Measurements from ENCODE around the gene RNF31. TPM values are rescaled to one million over a fixed set of nuclear protein-coding genes. Genes with fewer than 3 reads are reported as not detected.

The RNF31 gene
- total and polyA plus RNA-seq, 2 of the 13 experiments (the other 11 are each of a cell fraction or from before 2014, with no cell fraction given) = 48.2 to 86.8 TPM

- TF ChIP-seq RARA (CRISPR knock-in tag; IDR thresholded peaks at IDR 0.05) = no peak
- TF ChIP-seq, protein P1, sequence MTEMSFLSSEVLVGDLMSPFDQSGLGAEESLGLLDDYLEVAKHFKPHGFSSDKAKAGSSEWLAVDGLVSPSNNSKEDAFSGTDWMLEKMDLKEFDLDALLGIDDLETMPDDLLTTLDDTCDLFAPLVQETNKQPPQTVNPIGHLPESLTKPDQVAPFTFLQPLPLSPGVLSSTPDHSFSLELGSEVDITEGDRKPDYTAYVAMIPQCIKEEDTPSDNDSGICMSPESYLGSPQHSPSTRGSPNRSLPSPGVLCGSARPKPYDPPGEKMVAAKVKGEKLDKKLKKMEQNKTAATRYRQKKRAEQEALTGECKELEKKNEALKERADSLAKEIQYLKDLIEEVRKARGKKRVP (CRISPR knock-in tag; IDR thresholded peaks at IDR 0.05) = no peak
- 0 out of 2 replicates have a peak, but pooled peaks have one; percentile 24 for TF ChIP-seq CREB1 (IDR thresholded peaks at IDR 0.05)
- no peak for TF ChIP-seq CREB1 (CRISPR knock-in tag; IDR thresholded peaks at IDR 0.05)
- no peak for TF ChIP-seq ZFX (CRISPR knock-in tag; IDR thresholded peaks at IDR 0.05; ENCODE audit: low read depth)
- no peak for TF ChIP-seq GMEB1 (CRISPR knock-in tag; IDR thresholded peaks at IDR 0.05; ENCODE audit: borderline replicate concordance)
- peak; percentile 32; the same call in 1 of the 2 replicates for TF ChIP-seq NCOA1 (CRISPR knock-in tag; IDR thresholded peaks at IDR 0.05)
- TF ChIP-seq IRX3 (CRISPR knock-in tag; IDR thresholded peaks at IDR 0.05; ENCODE audit: borderline replicate concordance, low read depth) = no peak
- TF ChIP-seq SOX6 (IDR thresholded peaks at IDR 0.05) = no peak
- TF ChIP-seq SOX6 (CRISPR knock-in tag; IDR thresholded peaks at IDR 0.05) = no peak
- TF ChIP-seq ZNF446 (CRISPR knock-in tag; IDR thresholded peaks at IDR 0.05) = peak; percentile 23; the same call in 1 of the 2 replicates
- 0 out of 2 replicates have a peak, but pooled peaks have one; percentile 22 for TF ChIP-seq HES4 (CRISPR knock-in tag; IDR thresholded peaks at IDR 0.05; ENCODE audit: borderline replicate concordance)
- no peak for TF ChIP-seq ZFP41 (CRISPR knock-in tag; IDR thresholded peaks at IDR 0.05; ENCODE audit: borderline replicate concordance)
- no peak for TF ChIP-seq HCFC1 (IDR thresholded peaks at IDR 0.05; ENCODE audit: low read depth, low read length)
- no peak for TF ChIP-seq CREM (IDR thresholded peaks at IDR 0.05)
- no peak for TF ChIP-seq CREM (CRISPR knock-in tag; IDR thresholded peaks at IDR 0.05)
- TF ChIP-seq, protein P2, sequence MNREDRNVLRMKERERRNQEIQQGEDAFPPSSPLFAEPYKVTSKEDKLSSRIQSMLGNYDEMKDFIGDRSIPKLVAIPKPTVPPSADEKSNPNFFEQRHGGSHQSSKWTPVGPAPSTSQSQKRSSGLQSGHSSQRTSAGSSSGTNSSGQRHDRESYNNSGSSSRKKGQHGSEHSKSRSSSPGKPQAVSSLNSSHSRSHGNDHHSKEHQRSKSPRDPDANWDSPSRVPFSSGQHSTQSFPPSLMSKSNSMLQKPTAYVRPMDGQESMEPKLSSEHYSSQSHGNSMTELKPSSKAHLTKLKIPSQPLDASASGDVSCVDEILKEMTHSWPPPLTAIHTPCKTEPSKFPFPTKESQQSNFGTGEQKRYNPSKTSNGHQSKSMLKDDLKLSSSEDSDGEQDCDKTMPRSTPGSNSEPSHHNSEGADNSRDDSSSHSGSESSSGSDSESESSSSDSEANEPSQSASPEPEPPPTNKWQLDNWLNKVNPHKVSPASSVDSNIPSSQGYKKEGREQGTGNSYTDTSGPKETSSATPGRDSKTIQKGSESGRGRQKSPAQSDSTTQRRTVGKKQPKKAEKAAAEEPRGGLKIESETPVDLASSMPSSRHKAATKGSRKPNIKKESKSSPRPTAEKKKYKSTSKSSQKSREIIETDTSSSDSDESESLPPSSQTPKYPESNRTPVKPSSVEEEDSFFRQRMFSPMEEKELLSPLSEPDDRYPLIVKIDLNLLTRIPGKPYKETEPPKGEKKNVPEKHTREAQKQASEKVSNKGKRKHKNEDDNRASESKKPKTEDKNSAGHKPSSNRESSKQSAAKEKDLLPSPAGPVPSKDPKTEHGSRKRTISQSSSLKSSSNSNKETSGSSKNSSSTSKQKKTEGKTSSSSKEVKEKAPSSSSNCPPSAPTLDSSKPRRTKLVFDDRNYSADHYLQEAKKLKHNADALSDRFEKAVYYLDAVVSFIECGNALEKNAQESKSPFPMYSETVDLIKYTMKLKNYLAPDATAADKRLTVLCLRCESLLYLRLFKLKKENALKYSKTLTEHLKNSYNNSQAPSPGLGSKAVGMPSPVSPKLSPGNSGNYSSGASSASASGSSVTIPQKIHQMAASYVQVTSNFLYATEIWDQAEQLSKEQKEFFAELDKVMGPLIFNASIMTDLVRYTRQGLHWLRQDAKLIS (CRISPR knock-in tag; IDR thresholded peaks at IDR 0.05) = no peak
These were observed 32.9 kb downstream of the RNF31 start (continued) for GRCh38 chr14:24179961-24180796.

All from HepG2 (cell line).